ENCODE results near the gene NDST1. TPM values are rescaled to one million over a fixed set of nuclear protein-coding genes. Genes with fewer than 3 reads are reported as not detected.
A peak's percentile ranks its signal among the peaks of the same experiment; 100 is the strongest.
"Not testable (repeated sequence)": the region's sequence is repeated elsewhere in the genome, so short reads cannot be mapped to it uniquely, and the experiment has no call there.

The NDST1 gene
- polyA plus RNA-seq, 1 donor (not counting 4 experiments of a cell fraction or from before 2014, with no cell fraction given) = 24.9 TPM

DNA sequence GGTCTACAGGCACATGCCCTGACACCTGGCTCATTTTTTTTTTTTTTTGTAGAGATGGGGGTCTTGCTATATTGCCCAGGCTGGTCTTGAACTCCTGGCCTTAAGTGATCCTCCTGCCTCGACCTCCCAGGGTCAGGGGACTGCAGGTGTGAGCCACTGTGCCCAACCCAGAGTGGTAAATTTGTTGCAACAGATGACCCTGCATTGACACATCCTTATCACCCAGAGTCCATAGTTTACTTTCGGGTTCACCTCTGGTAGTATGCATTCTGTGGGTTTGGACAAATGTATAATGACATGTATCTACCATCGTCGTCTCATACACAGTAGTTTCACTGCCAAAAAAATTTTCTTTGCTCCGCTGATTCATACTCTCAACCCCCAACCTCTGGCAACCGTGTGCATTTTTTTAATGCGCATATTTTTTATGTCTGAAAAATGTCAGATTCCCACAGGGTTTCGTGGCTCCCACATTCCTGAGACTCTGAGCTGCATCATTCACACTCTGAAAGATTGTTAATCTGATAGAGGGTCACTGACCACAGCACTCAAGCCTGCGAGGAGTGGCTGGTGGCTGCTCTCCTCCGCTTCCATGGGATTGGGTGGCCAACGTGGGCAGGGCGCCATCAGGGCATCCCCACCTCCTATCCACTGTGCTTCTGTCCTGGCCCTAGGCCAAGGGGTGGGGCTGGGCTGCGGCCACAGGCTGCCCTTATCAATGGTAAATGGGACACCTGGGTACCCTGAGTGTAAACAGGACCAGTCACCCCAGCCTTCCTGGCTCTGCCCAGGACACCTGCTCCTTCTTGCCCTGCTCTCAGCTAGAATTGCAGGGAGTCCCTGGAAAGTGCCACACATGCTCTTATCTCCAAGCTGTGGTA, 9.6 kb downstream of the NDST1 start:
- FAIRE-seq = no peak
- H3K27ac ChIP-seq (ENCODE audit: control insufficient read depth, insufficient read depth, low read length) = peak overlapping the region; percentile 34
- no peaks in the 10 kb centered on the region for H3K9me3 ChIP-seq (ENCODE audit: control insufficient read depth, low read depth, low read length)
- H3K4me1 ChIP-seq (ENCODE audit: control insufficient read depth, extremely low read depth, insufficient read depth, low read length) = peaks cover 40% of the 10 kb centered on the region
- dilution Hi-C loops (cut with MboI; ENCODE audit: extremely low pct_ligation_motif_present, low sequenced_read_pairs) = no loop called here
- no peak overlapping the region for H2AFZ ChIP-seq (ENCODE audit: control insufficient read depth, low read length)
- no peak for DNase-seq (ENCODE audit: low read depth, low spot score)
- H3K79me2 ChIP-seq (ENCODE audit: control insufficient read depth, insufficient read depth, low read length) = peaks cover 66% of the 10 kb centered on the region
- peaks cover 8% of the 10 kb centered on the region for H3K9me1 ChIP-seq (ENCODE audit: control insufficient read depth, extremely low read depth, insufficient read depth, low read length)
- H3K4me3 ChIP-seq (ENCODE audit: control insufficient read depth in 2 of 3, extremely low read depth in 1 of 3, insufficient read depth in 2 of 3, low read depth in 1 of 3, low read length in 3 of 3) = peak overlapping the region in 1 of 3 experiments; percentile 16
- no peak overlapping the region for H3K9ac ChIP-seq (ENCODE audit: control insufficient read depth, extremely low read depth, insufficient read depth, low read length)
- H3K36me3 ChIP-seq (ENCODE audit: control insufficient read depth in 2 of 2, extremely low read depth in 1 of 2, insufficient read depth in 2 of 2, low read length in 2 of 2) = peaks cover 13 to 14% of the 10 kb centered on the region in 2 experiments
- no peaks in the 10 kb centered on the region for H3K27me3 ChIP-seq (ENCODE audit: control insufficient read depth, extremely low read depth, insufficient read depth, low read length)
- peaks cover 14% of the 10 kb centered on the region for H4K20me1 ChIP-seq (ENCODE audit: control insufficient read depth, extremely low read depth, insufficient read depth, low read length)
- peak overlapping the region; percentile 65 for H3K4me2 ChIP-seq (ENCODE audit: control insufficient read depth, extremely low read depth, insufficient read depth, low read depth, low read length)
- TF ChIP-seq EZH2 (IDR thresholded peaks at IDR 0.05; ENCODE audit: low read length) = no peak
- TF ChIP-seq, protein P1, sequence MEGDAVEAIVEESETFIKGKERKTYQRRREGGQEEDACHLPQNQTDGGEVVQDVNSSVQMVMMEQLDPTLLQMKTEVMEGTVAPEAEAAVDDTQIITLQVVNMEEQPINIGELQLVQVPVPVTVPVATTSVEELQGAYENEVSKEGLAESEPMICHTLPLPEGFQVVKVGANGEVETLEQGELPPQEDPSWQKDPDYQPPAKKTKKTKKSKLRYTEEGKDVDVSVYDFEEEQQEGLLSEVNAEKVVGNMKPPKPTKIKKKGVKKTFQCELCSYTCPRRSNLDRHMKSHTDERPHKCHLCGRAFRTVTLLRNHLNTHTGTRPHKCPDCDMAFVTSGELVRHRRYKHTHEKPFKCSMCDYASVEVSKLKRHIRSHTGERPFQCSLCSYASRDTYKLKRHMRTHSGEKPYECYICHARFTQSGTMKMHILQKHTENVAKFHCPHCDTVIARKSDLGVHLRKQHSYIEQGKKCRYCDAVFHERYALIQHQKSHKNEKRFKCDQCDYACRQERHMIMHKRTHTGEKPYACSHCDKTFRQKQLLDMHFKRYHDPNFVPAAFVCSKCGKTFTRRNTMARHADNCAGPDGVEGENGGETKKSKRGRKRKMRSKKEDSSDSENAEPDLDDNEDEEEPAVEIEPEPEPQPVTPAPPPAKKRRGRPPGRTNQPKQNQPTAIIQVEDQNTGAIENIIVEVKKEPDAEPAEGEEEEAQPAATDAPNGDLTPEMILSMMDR (optimal IDR thresholded peaks at IDR 0.05 in 1 of 3, IDR thresholded peaks at IDR 0.05 in 1 of 3, conservative IDR thresholded peaks at IDR 0.05 in 1 of 3; ENCODE audit: extremely low read depth in 1 of 3, insufficient read depth in 2 of 3, low read length in 3 of 3) = no peak

DNA sequence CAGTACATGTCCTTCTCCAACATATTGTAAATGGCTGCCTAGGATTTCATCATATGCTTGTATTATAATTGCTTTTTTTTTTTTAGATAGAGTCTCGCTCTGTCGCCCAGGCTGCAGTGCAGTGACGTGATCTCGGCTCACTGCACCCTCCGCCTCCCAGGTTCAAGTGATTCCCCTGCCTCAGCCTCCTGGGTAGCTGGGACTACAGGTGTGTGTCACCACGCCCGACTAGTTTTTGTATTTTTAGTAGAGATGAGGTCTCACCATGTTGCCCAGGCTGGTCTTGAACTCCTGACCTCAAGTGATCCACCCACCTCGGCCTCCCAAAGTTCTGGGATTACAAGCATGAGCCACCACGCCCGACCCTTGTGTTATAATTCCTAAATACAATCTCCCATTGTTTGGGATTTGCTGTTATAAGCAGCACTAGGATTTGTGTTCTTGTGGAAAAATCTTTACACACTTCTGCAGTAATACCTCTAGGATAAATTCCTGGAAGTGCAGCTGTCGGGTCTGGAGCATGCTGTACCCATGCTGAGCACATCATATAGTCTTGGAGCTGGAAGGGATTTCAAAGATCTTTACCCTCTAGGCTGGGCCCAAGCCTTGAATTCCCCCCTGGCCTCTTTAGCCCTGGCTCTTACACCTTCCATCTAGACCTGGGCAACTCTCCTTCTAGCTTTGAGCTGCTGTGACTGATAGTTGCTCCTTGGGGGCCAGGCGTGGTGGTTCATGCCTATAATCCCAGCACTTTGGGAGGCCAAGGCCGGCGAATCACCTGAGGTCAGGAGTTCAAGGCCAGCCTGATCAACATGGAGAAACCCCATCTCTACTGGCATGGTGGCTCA, 11.0 kb downstream of the NDST1 start:
- H3K36me3 ChIP-seq (ENCODE audit: control insufficient read depth in 2 of 2, extremely low read depth in 1 of 2, insufficient read depth in 2 of 2, low read length in 2 of 2) = peaks cover 20 to 24% of the 10 kb centered on the region in 2 experiments
- H3K9me1 ChIP-seq (ENCODE audit: control insufficient read depth, extremely low read depth, insufficient read depth, low read length); DNase-seq (ENCODE audit: low read depth, low spot score); dilution Hi-C loops (cut with MboI; ENCODE audit: extremely low pct_ligation_motif_present, low sequenced_read_pairs); H2AFZ ChIP-seq (ENCODE audit: control insufficient read depth, low read length); H3K27ac ChIP-seq (ENCODE audit: control insufficient read depth, insufficient read depth, low read length); H3K9ac ChIP-seq (ENCODE audit: control insufficient read depth, extremely low read depth, insufficient read depth, low read length); H3K9me3 ChIP-seq (ENCODE audit: control insufficient read depth, low read depth, low read length); H3K4me3 ChIP-seq (ENCODE audit: control insufficient read depth in 2 of 3, extremely low read depth in 1 of 3, insufficient read depth in 2 of 3, low read depth in 1 of 3, low read length in 3 of 3); H3K27me3 ChIP-seq (ENCODE audit: control insufficient read depth, extremely low read depth, insufficient read depth, low read length); FAIRE-seq; H3K4me2 ChIP-seq (ENCODE audit: control insufficient read depth, extremely low read depth, insufficient read depth, low read depth, low read length): not testable (repeated sequence)
- peaks cover 18% of the 10 kb centered on the region for H4K20me1 ChIP-seq (ENCODE audit: control insufficient read depth, extremely low read depth, insufficient read depth, low read length)
- peaks cover 42% of the 10 kb centered on the region for H3K4me1 ChIP-seq (ENCODE audit: control insufficient read depth, extremely low read depth, insufficient read depth, low read length)
- peaks cover 67% of the 10 kb centered on the region for H3K79me2 ChIP-seq (ENCODE audit: control insufficient read depth, insufficient read depth, low read length)
